Mesenchymal stem cell (in vitro differentiated cells and primary cell): Measurements from ENCODE around the gene DAB2.

Experiments
- DNase-seq: peaks from one replicate; pipeline ENCODE4 v3.0.0-alpha.2; 2013
- H2AFZ ChIP-seq: one replicate; pipeline ENCODE4 v1.6.1; 2013; ENCODE audit warnings: low read depth, mild to moderate bottlenecking, control low read depth, inconsistent platforms, low read length, moderate library complexity
- H2AK5ac ChIP-seq: 2 replicates; pipeline ENCODE4 v1.6.1; 2013; ENCODE audit warnings: low read length, moderate library complexity, mild to moderate bottlenecking, inconsistent platforms; ENCODE audit not compliant: severe bottlenecking
- H2BK120ac ChIP-seq: one replicate; pipeline ENCODE4 v1.6.1; 2013; ENCODE audit warnings: low read depth, mild to moderate bottlenecking, inconsistent platforms, low read length, moderate library complexity
- H2BK12ac ChIP-seq, 2 experiments: one replicate each; pipeline ENCODE4 v1.6.1; 2013; ENCODE audit warnings: inconsistent platforms in 2 of 2, low read length in 2 of 2, mild to moderate bottlenecking in 2 of 2, moderate library complexity in 2 of 2, control low read depth in 1 of 2
- H2BK15ac ChIP-seq: one replicate; pipeline ENCODE4 v1.6.1; 2013; ENCODE audit warnings: mild to moderate bottlenecking, low read depth, inconsistent platforms; ENCODE audit not compliant: poor library complexity, severe bottlenecking
- H2BK5ac ChIP-seq: 2 replicates; pipeline ENCODE4 v1.6.1; 2013; ENCODE audit warnings: low read depth, mild to moderate bottlenecking, low read length, control low read depth, inconsistent platforms; ENCODE audit not compliant: poor library complexity, severe bottlenecking
- H3K14ac ChIP-seq, 2 experiments: one replicate each; pipeline ENCODE4 v1.6.1; 2013; ENCODE audit warnings: inconsistent platforms in 2 of 2, low read length in 2 of 2, control low read depth in 1 of 2, mild to moderate bottlenecking in 1 of 2, moderate library complexity in 1 of 2
- H3K18ac ChIP-seq, 2 experiments: one replicate each; pipeline ENCODE4 v1.6.1; 2013; ENCODE audit warnings: inconsistent platforms in 2 of 2, low read length in 2 of 2, control low read depth in 1 of 2, low read depth in 1 of 2, mild to moderate bottlenecking in 1 of 2
- H3K23ac ChIP-seq, 2 experiments: one replicate each; pipeline ENCODE4 v1.6.1; 2013; ENCODE audit warnings: inconsistent platforms in 2 of 2, low read length in 2 of 2, mild to moderate bottlenecking in 2 of 2, moderate library complexity in 2 of 2, control low read depth in 1 of 2
- H3K27ac ChIP-seq: 2 replicates; pipeline ENCODE4 v1.5.1; 2013; ENCODE audit warnings: mild to moderate bottlenecking, moderate library complexity, low read length, control low read depth, inconsistent platforms; ENCODE audit not compliant: poor library complexity, severe bottlenecking
- H3K27me3 ChIP-seq, 2 experiments: 2 replicates each; pipeline versions ENCODE4 v1.6.1 to v1.7.0; 2013; ENCODE audit warnings: low read length in 2 of 2, mild to moderate bottlenecking in 2 of 2, moderate library complexity in 2 of 2, control low read depth in 1 of 2, inconsistent platforms in 1 of 2; ENCODE audit not compliant: control insufficient read depth in 1 of 2, insufficient read depth in 1 of 2
- H3K36me3 ChIP-seq, 2 experiments: 2 replicates each; pipeline versions ENCODE4 v1.6.1 to v1.7.0; 2013; ENCODE audit warnings: low read length in 2 of 2, control low read depth in 1 of 2, inconsistent platforms in 1 of 2, low read depth in 1 of 2, mild to moderate bottlenecking in 1 of 2; ENCODE audit not compliant: insufficient read depth in 2 of 2, control insufficient read depth in 1 of 2
- H3K4ac ChIP-seq, 2 experiments: one replicate each; pipeline ENCODE4 v1.6.1; 2013; ENCODE audit warnings: inconsistent platforms in 2 of 2, low read length in 2 of 2, mild to moderate bottlenecking in 2 of 2, moderate library complexity in 2 of 2, control low read depth in 1 of 2, low read depth in 1 of 2
- H3K4me1 ChIP-seq: 2 replicates; pipeline ENCODE4 v1.6.1; 2013; ENCODE audit warnings: low read depth, low read length, control low read depth; ENCODE audit not compliant: control insufficient read depth, insufficient read depth
- H3K4me2 ChIP-seq: 2 replicates; pipeline ENCODE4 v1.6.1; 2013; ENCODE audit warnings: low read length, mild to moderate bottlenecking, inconsistent platforms; ENCODE audit not compliant: poor library complexity, severe bottlenecking
- H3K4me3 ChIP-seq, 2 experiments: 2 replicates each; pipeline versions ENCODE4 v1.5.1 to v1.7.0; 2013; ENCODE audit warnings: low read length in 2 of 2, mild to moderate bottlenecking in 2 of 2, control low read depth in 1 of 2, low read depth in 1 of 2; ENCODE audit not compliant: insufficient read depth in 1 of 2
- H3K79me1 ChIP-seq: replicated peaks from 2 replicates; pipeline ENCODE4 v1.6.1; 2013; ENCODE audit warnings: mild to moderate bottlenecking, control low read depth, low read length, inconsistent platforms; ENCODE audit not compliant: poor library complexity, severe bottlenecking
- H3K9ac ChIP-seq: 2 replicates; pipeline ENCODE4 v1.7.0; 2013; ENCODE audit warnings: mild to moderate bottlenecking, low read length, moderate library complexity
- H3K9me3 ChIP-seq: 2 replicates; pipeline ENCODE4 v1.7.0; 2013; ENCODE audit warnings: mild to moderate bottlenecking, low read length; ENCODE audit not compliant: control insufficient read depth
- H4K8ac ChIP-seq: one replicate; pipeline ENCODE4 v1.6.1; 2013; ENCODE audit warnings: inconsistent platforms, mild to moderate bottlenecking, low read length, moderate library complexity
- H4K91ac ChIP-seq: one replicate; pipeline ENCODE4 v1.6.1; 2013; ENCODE audit warnings: mild to moderate bottlenecking, low read length, inconsistent platforms
- WGBS: methylation state at CpG from one replicate; pipeline ENCODE4 v1.1.7; 2013; ENCODE audit warnings: mixed read lengths; 5-methylcytosine and 5-hydroxymethylcytosine counted together

The DAB2 gene

GRCh38 chr5:39413771-39414170 lies 11.0 kb downstream of the DAB2 start:
- H3K4ac ChIP-seq: no peak overlapping the region
- H2BK12ac ChIP-seq: no peak overlapping the region
- no peak overlapping the region for H2AFZ ChIP-seq
- no peak overlapping the region for H3K4me2 ChIP-seq
- no peaks in the 10 kb centered on the region for H3K27me3 ChIP-seq
- H3K23ac ChIP-seq: no peak overlapping the region
- no peak overlapping the region for H3K18ac ChIP-seq
- peaks cover 3 to 85% of the 10 kb centered on the region in 2 experiments for H3K36me3 ChIP-seq
- no peak for DNase-seq
- H3K4me1 ChIP-seq: no peaks in the 10 kb centered on the region
- H2BK5ac ChIP-seq: no peak overlapping the region
- no peak overlapping the region for H2BK15ac ChIP-seq
- no peak overlapping the region for H2BK120ac ChIP-seq
- H3K4me3 ChIP-seq: no peak overlapping the region
- H3K79me1 ChIP-seq: no peaks in the 10 kb centered on the region
- no peak overlapping the region for H3K27ac ChIP-seq
- H3K9me3 ChIP-seq: no peaks in the 10 kb centered on the region
- no peak overlapping the region for H4K91ac ChIP-seq
- no peak overlapping the region for H3K14ac ChIP-seq
- no peak overlapping the region for H2AK5ac ChIP-seq
- H3K9ac ChIP-seq: peak overlapping the region; percentile 48
- no peak overlapping the region for H4K8ac ChIP-seq

DNA sequence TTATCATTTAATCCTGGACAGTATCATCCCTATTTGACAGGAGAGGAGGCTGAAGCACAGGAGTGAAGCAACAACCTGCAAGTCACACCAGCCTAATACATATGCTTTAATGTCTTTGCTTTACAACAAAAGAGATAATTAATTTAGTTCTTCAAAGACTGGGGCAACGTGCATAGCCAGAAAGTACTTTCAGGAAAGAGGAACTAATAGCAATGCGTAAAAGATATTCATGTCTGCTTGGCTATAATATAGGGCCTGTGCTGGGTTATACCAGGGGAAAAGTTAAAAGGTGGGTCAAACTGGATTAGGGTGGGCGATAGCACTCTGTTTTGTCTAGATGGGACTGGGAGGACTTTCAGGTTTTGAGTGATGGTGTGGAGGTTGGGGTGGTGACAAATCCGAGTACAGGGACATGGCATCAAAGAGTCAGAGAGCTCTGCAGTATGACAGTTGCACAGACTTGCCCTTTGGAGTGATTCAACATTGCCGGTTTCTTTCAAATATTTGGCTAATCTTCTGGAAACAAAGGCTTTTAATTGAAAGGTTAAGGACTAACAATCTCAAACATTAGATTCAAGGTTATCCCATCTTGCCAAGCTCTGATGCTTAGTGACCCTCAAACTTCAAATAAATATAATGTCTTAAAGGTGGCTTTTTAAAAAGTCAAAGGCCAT lies 11.9 kb downstream of the DAB2 start:
- H2BK12ac ChIP-seq: no peak overlapping the region
- H3K14ac ChIP-seq: no peak overlapping the region
- no peak overlapping the region for H2BK120ac ChIP-seq
- no peak overlapping the region for H4K91ac ChIP-seq
- H2AK5ac ChIP-seq: no peak overlapping the region
- peaks cover 3 to 90% of the 10 kb centered on the region in 2 experiments for H3K36me3 ChIP-seq
- no peak overlapping the region for H3K18ac ChIP-seq
- H3K4me1 ChIP-seq: no peaks in the 10 kb centered on the region
- no peak overlapping the region for H3K27ac ChIP-seq
- H4K8ac ChIP-seq: no peak overlapping the region
- H2AFZ ChIP-seq: no peak overlapping the region
- no peak overlapping the region for H3K4ac ChIP-seq
- no peak overlapping the region for H3K4me3 ChIP-seq
- no peak for DNase-seq
- H3K9ac ChIP-seq: peak overlapping the region; percentile 48
- no peak overlapping the region for H3K23ac ChIP-seq
- no peaks in the 10 kb centered on the region for H3K9me3 ChIP-seq
- H2BK15ac ChIP-seq: no peak overlapping the region
- no peak overlapping the region for H2BK5ac ChIP-seq
- H3K79me1 ChIP-seq: no peaks in the 10 kb centered on the region
- WGBS: 93% methylated on average over 4 of the region's 5 CpGs
- no peaks in the 10 kb centered on the region for H3K27me3 ChIP-seq
- no peak overlapping the region for H3K4me2 ChIP-seq

DNA sequence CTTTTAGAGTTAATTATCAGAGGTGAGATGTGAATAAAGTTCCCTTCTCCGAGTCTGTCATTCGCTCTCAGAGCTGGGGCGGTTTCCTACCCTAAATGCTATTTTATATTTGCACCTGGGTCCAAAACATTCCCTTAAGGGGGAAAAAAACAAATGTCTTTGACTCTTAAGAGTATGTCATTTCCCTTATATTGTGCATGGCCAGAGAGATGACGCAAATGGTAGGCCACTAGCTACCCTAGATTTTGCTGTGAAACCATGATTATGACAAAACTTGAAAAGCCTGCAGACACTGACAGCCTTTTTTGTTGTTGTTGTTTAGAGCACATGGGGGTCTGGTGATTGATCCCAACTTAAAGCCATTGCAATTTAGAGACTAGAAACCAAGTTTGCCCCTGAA lies 12.8 kb downstream of the DAB2 start:
- H2BK15ac ChIP-seq: no peak overlapping the region
- no peak overlapping the region for H3K14ac ChIP-seq
- H2BK120ac ChIP-seq: no peak overlapping the region
- no peak overlapping the region for H2AFZ ChIP-seq
- peaks cover 5 to 90% of the 10 kb centered on the region in 2 experiments for H3K36me3 ChIP-seq
- H2BK5ac ChIP-seq: no peak overlapping the region
- no peak overlapping the region for H3K4me3 ChIP-seq
- no peaks in the 10 kb centered on the region for H3K9me3 ChIP-seq
- no peak overlapping the region for H3K4me2 ChIP-seq
- H3K4me1 ChIP-seq: no peaks in the 10 kb centered on the region
- DNase-seq: no peak
- H3K18ac ChIP-seq: no peak overlapping the region
- peak overlapping the region; percentile 48 for H3K9ac ChIP-seq
- no peak overlapping the region for H2AK5ac ChIP-seq
- H4K8ac ChIP-seq: no peak overlapping the region
- no peaks in the 10 kb centered on the region for H3K79me1 ChIP-seq
- no peaks in the 10 kb centered on the region for H3K27me3 ChIP-seq
- no peak overlapping the region for H3K4ac ChIP-seq
- 95% methylated on average over 1 of the region's 4 CpGs for WGBS
- no peak overlapping the region for H3K27ac ChIP-seq
- H2BK12ac ChIP-seq: no peak overlapping the region
- H3K23ac ChIP-seq: no peak overlapping the region
- no peak overlapping the region for H4K91ac ChIP-seq

DNA sequence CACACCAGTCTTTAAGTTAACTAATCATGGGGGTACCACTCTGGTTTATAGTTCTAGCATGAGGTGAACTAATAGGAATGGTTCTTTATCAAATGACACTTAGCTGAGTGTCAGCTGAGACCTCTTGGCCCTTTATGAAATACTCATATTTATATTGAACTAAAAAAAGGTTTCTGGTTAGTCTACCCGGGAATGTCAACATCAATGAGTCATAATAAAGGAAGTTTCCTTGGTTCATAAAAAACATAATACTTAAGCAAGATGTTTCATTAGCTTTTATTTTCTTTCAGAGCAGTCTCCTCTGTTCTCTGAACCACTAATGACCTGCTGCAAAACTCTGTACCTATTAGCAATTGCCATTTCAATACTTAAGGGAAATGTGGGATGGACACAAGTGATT lies 13.7 kb downstream of the DAB2 start:
- WGBS: no CpG with 5 or more reads among the region's 1 CpG
- H4K91ac ChIP-seq: no peak overlapping the region
- peaks cover 3% of the 10 kb centered on the region for H3K79me1 ChIP-seq
- peak overlapping the region; percentile 39 for H3K27ac ChIP-seq
- H3K27me3 ChIP-seq: no peaks in the 10 kb centered on the region
- no peak overlapping the region for H2BK15ac ChIP-seq
- no peak overlapping the region for H2BK12ac ChIP-seq
- H3K14ac ChIP-seq: no peak overlapping the region
- H3K36me3 ChIP-seq: peaks cover 8 to 90% of the 10 kb centered on the region in 2 experiments
- H3K9ac ChIP-seq: peak overlapping the region; percentile 28
- no peak overlapping the region for H2AK5ac ChIP-seq
- H2BK120ac ChIP-seq: no peak overlapping the region
- H4K8ac ChIP-seq: no peak overlapping the region
- no peak overlapping the region for H2AFZ ChIP-seq
- no peak overlapping the region for H3K18ac ChIP-seq
- H2BK5ac ChIP-seq: no peak overlapping the region
- DNase-seq: peak; percentile 61
- H3K23ac ChIP-seq: no peak overlapping the region
- peak overlapping the region in 1 of 2 experiments; percentile 3 for H3K4me3 ChIP-seq
- H3K4me1 ChIP-seq: no peaks in the 10 kb centered on the region
- H3K4ac ChIP-seq: no peak overlapping the region
- H3K9me3 ChIP-seq: no peaks in the 10 kb centered on the region
- H3K4me2 ChIP-seq: no peak overlapping the region
